HepG2 (cell line): ENCODE data around the gene SPNS2. TPM values are rescaled to one million over a fixed set of nuclear protein-coding genes. Genes with fewer than 3 reads are reported as not detected.

Experiments
- CHD4 ChIP-seq: fragments of 200-600 bp; sonication (generic); IDR thresholded peaks from 2 replicates; pipeline ENCODE4 v1.7.0; 2017; ENCODE audit warnings: mild to moderate bottlenecking, low read length, borderline replicate concordance
- CREM ChIP-seq, 2 experiments: sonication (generic) in 1 of 2; formaldehyde crosslinking in 1 of 2; IDR thresholded peaks; 2 replicates each; pipeline versions ENCODE4 v1.4.0 to v1.6.1; 2016 to 2020; ENCODE audit warnings: antibody characterized with exemption in 1 of 2, mild to moderate bottlenecking in 1 of 2, missing genetic modification reagents in 1 of 2
- EED ChIP-seq: sonication (generic); formaldehyde crosslinking; IDR thresholded peaks from 2 replicates; pipeline ENCODE4 v1.5.0; 2020; ENCODE audit warnings: mild to moderate bottlenecking, missing genetic modification reagents
- FUBP1 ChIP-seq: sonication (generic); formaldehyde crosslinking; IDR thresholded peaks from 2 replicates; pipeline ENCODE4 v1.5.1; 2020; ENCODE audit warnings: missing genetic modification reagents, mild to moderate bottlenecking, borderline replicate concordance
- GABPB1 ChIP-seq: IDR thresholded peaks from 2 replicates; pipeline ENCODE4 v1.6.1; 2016; ENCODE audit warnings: mild to moderate bottlenecking, missing genetic modification reagents, moderate library complexity, missing compliant biosample characterization
- GMEB1 ChIP-seq: sonication (generic); formaldehyde crosslinking; IDR thresholded peaks from 2 replicates; pipeline ENCODE4 v1.5.1; 2020; ENCODE audit warnings: missing genetic modification reagents, mild to moderate bottlenecking, borderline replicate concordance
- MIER3 ChIP-seq: IDR thresholded peaks from 2 replicates; pipeline ENCODE4 v1.6.1; 2016; ENCODE audit warnings: missing compliant biosample characterization, borderline replicate concordance
- MLLT10 ChIP-seq: sonication (generic); formaldehyde crosslinking; IDR thresholded peaks from 2 replicates; pipeline ENCODE4 v1.4.0; 2020; ENCODE audit warnings: missing genetic modification reagents
- NR2F2 ChIP-seq: IDR thresholded peaks from 2 replicates; pipeline ENCODE4 v1.6.1; 2012; ENCODE audit warnings: low read depth, inconsistent platforms, borderline replicate concordance
- SMC3 ChIP-seq: IDR thresholded peaks from 2 replicates; pipeline ENCODE4 v1.6.1; 2011; ENCODE audit warnings: low read length, improper control_type of control experiment
- TEAD2 ChIP-seq: sonication (generic); formaldehyde crosslinking; IDR thresholded peaks from 2 replicates; pipeline ENCODE4 v1.9.0; 2021; ENCODE audit warnings: missing genetic modification reagents
- ZBTB7A ChIP-seq: sonication (generic); formaldehyde crosslinking; IDR thresholded peaks from 2 replicates; pipeline ENCODE4 v1.8.0; 2022; ENCODE audit warnings: mild to moderate bottlenecking, missing genetic modification reagents
- ZNF34 ChIP-seq: sonication (generic); formaldehyde crosslinking; IDR thresholded peaks from 2 replicates; pipeline ENCODE4 v1.4.0; 2020; ENCODE audit warnings: mild to moderate bottlenecking, missing genetic modification reagents, borderline replicate concordance
- ZNF543 ChIP-seq: sonication (generic); formaldehyde crosslinking; IDR thresholded peaks from 2 replicates; pipeline ENCODE4 v1.4.0; 2020; ENCODE audit warnings: mild to moderate bottlenecking, missing genetic modification reagents
- ZNF672 ChIP-seq: sonication (generic); formaldehyde crosslinking; IDR thresholded peaks from 2 replicates; pipeline ENCODE4 v1.8.1; 2022; ENCODE audit warnings: missing genetic modification reagents
- ZNF781 ChIP-seq: sonication (generic); formaldehyde crosslinking; IDR thresholded peaks from 2 replicates; pipeline ENCODE4 v1.5.1; 2020; ENCODE audit warnings: borderline replicate concordance, mild to moderate bottlenecking, missing genetic modification reagents; ENCODE audit errors: not compliant biosample characterization
- polyA plus RNA-seq, 8 experiments: library from polyadenylated mRNA; depleted of rRNA in 3 of 8; stranded (reverse) in 7 of 8; unstranded in 1 of 8; fragments of >200 nt; fragmentation: Illumina TruSeq in 4 of 8; extraction: Trizol in 4 of 8; gene quantifications; 2 replicates each; pipeline versions ENCODE4 v1.2.1 to v1.2.3, GENCODE V29; 2011 to 2016; ENCODE audit warnings: low read depth in 4 of 8, missing spikeins in 1 of 8, mixed read lengths in 1 of 8; ENCODE audit not compliant: insufficient read depth in 1 of 8
- total RNA-seq, 5 experiments: library from RNA; depleted of rRNA; stranded (reverse); fragments of >200 nt; fragmentation: Illumina TruSeq; extraction: Trizol; gene quantifications; 2 replicates each; pipeline ENCODE4 v1.2.3, GENCODE V29; 2016; ENCODE audit warnings: low read depth in 1 of 5
- TF ChIP-seq, protein P1 (sequence below): IDR thresholded peaks from 2 replicates; pipeline ENCODE4 v1.6.1; 2012; ENCODE audit warnings: low read length, improper control_type of control experiment
- TF ChIP-seq, protein P2 (sequence below): sonication (generic); formaldehyde crosslinking; IDR thresholded peaks from 2 replicates; pipeline ENCODE4 v1.9.0; 2021; ENCODE audit warnings: missing genetic modification reagents, borderline replicate concordance
- TF ChIP-seq, protein P3 (sequence below): sonication (generic); formaldehyde crosslinking; IDR thresholded peaks from 2 replicates; pipeline ENCODE4 v1.8.0; 2022; ENCODE audit warnings: mild to moderate bottlenecking, missing genetic modification reagents, borderline replicate concordance

SPNS2 gene
- total and polyA plus RNA-seq, 2 of the 13 experiments (the other 11 are each of a cell fraction or from before 2014, with no cell fraction given): 0.01 TPM; not detected in 1

- TF ChIP-seq, protein P1, sequence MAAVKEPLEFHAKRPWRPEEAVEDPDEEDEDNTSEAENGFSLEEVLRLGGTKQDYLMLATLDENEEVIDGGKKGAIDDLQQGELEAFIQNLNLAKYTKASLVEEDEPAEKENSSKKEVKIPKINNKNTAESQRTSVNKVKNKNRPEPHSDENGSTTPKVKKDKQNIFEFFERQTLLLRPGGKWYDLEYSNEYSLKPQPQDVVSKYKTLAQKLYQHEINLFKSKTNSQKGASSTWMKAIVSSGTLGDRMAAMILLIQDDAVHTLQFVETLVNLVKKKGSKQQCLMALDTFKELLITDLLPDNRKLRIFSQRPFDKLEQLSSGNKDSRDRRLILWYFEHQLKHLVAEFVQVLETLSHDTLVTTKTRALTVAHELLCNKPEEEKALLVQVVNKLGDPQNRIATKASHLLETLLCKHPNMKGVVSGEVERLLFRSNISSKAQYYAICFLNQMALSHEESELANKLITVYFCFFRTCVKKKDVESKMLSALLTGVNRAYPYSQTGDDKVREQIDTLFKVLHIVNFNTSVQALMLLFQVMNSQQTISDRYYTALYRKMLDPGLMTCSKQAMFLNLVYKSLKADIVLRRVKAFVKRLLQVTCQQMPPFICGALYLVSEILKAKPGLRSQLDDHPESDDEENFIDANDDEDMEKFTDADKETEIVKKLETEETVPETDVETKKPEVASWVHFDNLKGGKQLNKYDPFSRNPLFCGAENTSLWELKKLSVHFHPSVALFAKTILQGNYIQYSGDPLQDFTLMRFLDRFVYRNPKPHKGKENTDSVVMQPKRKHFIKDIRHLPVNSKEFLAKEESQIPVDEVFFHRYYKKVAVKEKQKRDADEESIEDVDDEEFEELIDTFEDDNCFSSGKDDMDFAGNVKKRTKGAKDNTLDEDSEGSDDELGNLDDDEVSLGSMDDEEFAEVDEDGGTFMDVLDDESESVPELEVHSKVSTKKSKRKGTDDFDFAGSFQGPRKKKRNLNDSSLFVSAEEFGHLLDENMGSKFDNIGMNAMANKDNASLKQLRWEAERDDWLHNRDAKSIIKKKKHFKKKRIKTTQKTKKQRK: no peak
- TF ChIP-seq MIER3 (CRISPR knock-in tag) (0 out of 2 replicates have a peak, but pooled peaks have one; percentile 49), ZNF781 (peak; percentile 94), ZBTB7A (peak; percentile 72; the same call in 1 of the 2 replicates), FUBP1 (CRISPR knock-in tag) (no peak), SMC3 (no peak), CREM (IDR thresholded peaks at IDR 0.05) (no peak), CREM (CRISPR knock-in tag; IDR thresholded peaks at IDR 0.05) (no peak), ZNF543 (CRISPR knock-in tag) (no peak), GABPB1 (CRISPR knock-in tag) (peak; percentile 52), CHD4 (no peak), ZNF672 (CRISPR knock-in tag) (no peak), MLLT10 (CRISPR knock-in tag) (no peak), TEAD2 (CRISPR knock-in tag) (0 out of 2 replicates have a peak, but pooled peaks have one; percentile 56), ZNF34 (no peak), EED (CRISPR knock-in tag) (no peak), GMEB1 (CRISPR knock-in tag) (no peak), NR2F2 (peak; percentile 90)
- TF ChIP-seq, protein P2, sequence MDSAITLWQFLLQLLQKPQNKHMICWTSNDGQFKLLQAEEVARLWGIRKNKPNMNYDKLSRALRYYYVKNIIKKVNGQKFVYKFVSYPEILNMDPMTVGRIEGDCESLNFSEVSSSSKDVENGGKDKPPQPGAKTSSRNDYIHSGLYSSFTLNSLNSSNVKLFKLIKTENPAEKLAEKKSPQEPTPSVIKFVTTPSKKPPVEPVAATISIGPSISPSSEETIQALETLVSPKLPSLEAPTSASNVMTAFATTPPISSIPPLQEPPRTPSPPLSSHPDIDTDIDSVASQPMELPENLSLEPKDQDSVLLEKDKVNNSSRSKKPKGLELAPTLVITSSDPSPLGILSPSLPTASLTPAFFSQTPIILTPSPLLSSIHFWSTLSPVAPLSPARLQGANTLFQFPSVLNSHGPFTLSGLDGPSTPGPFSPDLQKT (CRISPR knock-in tag): no peak
- TF ChIP-seq, protein P3, sequence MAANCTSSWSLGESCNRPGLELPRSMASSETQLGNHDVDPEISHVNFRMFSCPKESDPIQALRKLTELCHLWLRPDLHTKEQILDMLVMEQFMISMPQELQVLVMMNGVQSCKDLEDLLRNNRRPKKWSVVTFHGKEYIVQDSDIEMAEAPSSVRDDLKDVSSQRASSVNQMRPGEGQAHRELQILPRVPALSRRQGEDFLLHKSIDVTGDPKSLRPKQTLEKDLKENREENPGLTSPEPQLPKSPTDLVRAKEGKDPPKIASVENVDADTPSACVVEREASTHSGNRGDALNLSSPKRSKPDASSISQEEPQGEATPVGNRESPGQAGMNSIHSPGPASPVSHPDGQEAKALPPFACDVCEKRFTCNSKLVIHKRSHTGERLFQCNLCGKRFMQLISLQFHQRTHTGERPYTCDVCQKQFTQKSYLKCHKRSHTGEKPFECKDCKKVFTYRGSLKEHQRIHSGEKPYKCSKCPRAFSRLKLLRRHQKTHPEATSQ (CRISPR knock-in tag): 0 out of 2 replicates have a peak, but pooled peaks have one; percentile 27
Observed at GRCh38 chr17:4492721-4493561, 5.7 kb upstream of the SPNS2 start (continued).
